ENCODE data around the gene SMARCC2. TPM values are rescaled to one million over a fixed set of nuclear protein-coding genes. Genes with fewer than 3 reads are reported as not detected.

Gene SMARCC2
- total RNA-seq, 1 donor = 72.4 TPM

Other genes starting within 250 kb of the SMARCC2 start
- 1.3 TPM for gene PMEL, start 223.4 kb downstream of the SMARCC2 start, total RNA-seq
- 27.2 TPM for gene CDK2, start 222.7 kb downstream of the SMARCC2 start, total RNA-seq
- 39.9 TPM for gene RAB5B, start 215.4 kb downstream of the SMARCC2 start, total RNA-seq
- 47.1 TPM for gene SUOX, start 192.2 kb downstream of the SMARCC2 start, total RNA-seq
- 5.4 TPM for gene IKZF4, start 168.4 kb downstream of the SMARCC2 start, total RNA-seq
- 168 TPM for gene RPS26, start 147.6 kb downstream of the SMARCC2 start, total RNA-seq
- gene ERBB3, start 109.3 kb downstream of the SMARCC2 start, total RNA-seq = 0.27 TPM
- gene PA2G4, start 84.9 kb downstream of the SMARCC2 start, total RNA-seq = 113 TPM
- gene RPL41, start 72.8 kb downstream of the SMARCC2 start, total RNA-seq = 3,883 TPM
- 10.2 TPM for gene ZC3H10, start 71.2 kb downstream of the SMARCC2 start, total RNA-seq
- 254 TPM for gene ESYT1, start 61.2 kb downstream of the SMARCC2 start, total RNA-seq
- gene MYL6B, start 36.9 kb downstream of the SMARCC2 start, total RNA-seq = 47.1 TPM
- 563 TPM for gene MYL6, start 31.1 kb downstream of the SMARCC2 start, total RNA-seq
- 205 TPM for gene RNF41, start 32.4 kb upstream of the SMARCC2 start, total RNA-seq
- gene NABP2, start 34.9 kb upstream of the SMARCC2 start, total RNA-seq = 21.0 TPM
- 0.54 TPM for gene SLC39A5, start 40.6 kb upstream of the SMARCC2 start, total RNA-seq
- gene ANKRD52, start 68.9 kb upstream of the SMARCC2 start, total RNA-seq = 22.9 TPM
- 17.2 TPM for gene COQ10A, start 77.5 kb upstream of the SMARCC2 start, total RNA-seq
- 106 TPM for gene CS, start 110.8 kb upstream of the SMARCC2 start, total RNA-seq
- 48.2 TPM for gene CNPY2, start 126.5 kb upstream of the SMARCC2 start, total RNA-seq
- 61.1 TPM for gene PAN2, start 144.5 kb upstream of the SMARCC2 start, total RNA-seq
- gene IL23A, start 149.4 kb upstream of the SMARCC2 start, total RNA-seq = 0.81 TPM
- 146 TPM for gene STAT2, start 170.6 kb upstream of the SMARCC2 start, total RNA-seq
- gene APOF, start 173.4 kb upstream of the SMARCC2 start, total RNA-seq = not detected